HCT116 (cell line): ENCODE measurements around the gene TMEM128. TPM values are rescaled to one million over a fixed set of nuclear protein-coding genes. Genes with fewer than 3 reads are reported as not detected.

Source experiments
- ATAC-seq: fragments of 200-7000 bp; cut with Tn5 transposase; 2 replicates; pipeline ENCODE4 v1.9.1; 2020; ENCODE audit warnings: mild to moderate bottlenecking, moderate library complexity
- BruUV-seq: library from RNA; stranded (reverse); fragments of 400-500 nt; replicated peaks from 2 replicates; lab custom pipeline; 2021; lab: Mats Ljungman, UMichigan
- CTCF ChIA-PET: fragments of 300-600 bp; sonication (Branson Sonifier 250); formaldehyde crosslinking; loops from one replicate; lab custom pipeline; 2021; ENCODE audit warnings: antibody characterized with exemption; lab: Charles Lee
- POLR2A ChIA-PET: fragments of 300-600, 350-600 bp; sonication (Branson Sonifier 250); formaldehyde crosslinking; loops from one replicate; lab custom pipeline; 2021; ENCODE audit warnings: antibody characterized with exemption; lab: Charles Lee
- RAD21 ChIA-PET, 2 experiments: fragments of 300-600 bp; sonication (Branson Sonifier 250); formaldehyde crosslinking; loops; one replicate each; lab custom pipeline; 2023; ENCODE audit warnings: low total read pairs in 2 of 2; ENCODE audit not compliant: uncharacterized antibody in 2 of 2, unreplicated experiment in 2 of 2, low non-redundant PET in 1 of 2; lab: Charles Lee
- DNase-seq: peaks from one replicate; pipeline ENCODE4 v3.0.0-alpha.2; 2010; ENCODE audit warnings: low read depth, low spot score
- H2AFZ ChIP-seq: fragments of 200-600 bp; shearing (Covaris generic), sonication (generic); 2 replicates; pipeline ENCODE4 v1.6.1; 2017; ENCODE audit warnings: low read depth, mixed run types, mixed read lengths, antibody characterized with exemption, low read length; ENCODE audit not compliant: poor library complexity, severe bottlenecking
- H3K27ac ChIP-seq: 2 replicates; pipeline ENCODE4 v1.5.1; 2012; ENCODE audit warnings: low read depth, low read length
- H3K27me3 ChIP-seq: fragments of 200-600 bp; sonication (generic); 2 replicates; pipeline ENCODE4 v1.6.1; 2016; ENCODE audit warnings: mixed run types, low read length, mixed read lengths; ENCODE audit not compliant: insufficient read depth
- H3K36me3 ChIP-seq, 2 experiments: fragments of 200-500 bp in 1 of 2; fragments of 200-600 bp in 1 of 2; sonication (Bioruptor generic) in 1 of 2; sonication (generic) in 1 of 2; 2 replicates each; pipeline versions ENCODE4 v1.5.1 to v1.6.1; 2014 to 2016; ENCODE audit warnings: low read length in 2 of 2, inconsistent platforms in 1 of 2, mixed read lengths in 1 of 2, mixed run types in 1 of 2; ENCODE audit not compliant: insufficient read depth in 2 of 2, control insufficient read depth in 1 of 2
- H3K4me1 ChIP-seq, 2 experiments: fragments of 200-600 bp in 1 of 2; sonication (generic) in 1 of 2; 2 replicates each; pipeline versions ENCODE4 v1.5.1 to v1.6.1; 2012 to 2017; ENCODE audit warnings: low read length in 2 of 2, inconsistent platforms in 1 of 2, mild to moderate bottlenecking in 1 of 2, mixed read lengths in 1 of 2, mixed run types in 1 of 2, moderate library complexity in 1 of 2; ENCODE audit not compliant: insufficient read depth in 2 of 2, control insufficient read depth in 1 of 2
- H3K4me2 ChIP-seq: fragments of 200-600 bp; sonication (generic); 2 replicates; pipeline ENCODE4 v1.6.1; 2017; ENCODE audit warnings: mixed run types, low read length, mixed read lengths
- H3K4me3 ChIP-seq, 2 experiments: fragments of 200-600 bp in 1 of 2; sonication (generic) in 1 of 2; replicated peaks in 1 of 2; 2 replicates each; pipeline ENCODE4 v1.5.1; 2011 to 2016; ENCODE audit warnings: low read length in 2 of 2, control low read depth in 1 of 2, low read depth in 1 of 2, mild to moderate bottlenecking in 1 of 2, mixed read lengths in 1 of 2, mixed run types in 1 of 2
- H3K79me2 ChIP-seq: fragments of 200-600 bp; sonication (generic); 2 replicates; pipeline ENCODE4 v1.6.1; 2017; ENCODE audit warnings: mild to moderate bottlenecking, mixed run types, low read length, moderate library complexity, mixed read lengths; ENCODE audit not compliant: insufficient read depth
- H3K9ac ChIP-seq: fragments of 200-600 bp; sonication (generic); 2 replicates; pipeline ENCODE4 v1.6.1; 2016; ENCODE audit warnings: low read length, mixed read lengths
- H3K9me2 ChIP-seq: fragments of 200-600 bp; sonication (generic), shearing (Covaris generic); 2 replicates; pipeline ENCODE4 v1.6.1; 2017; ENCODE audit warnings: mixed run types, mild to moderate bottlenecking, moderate library complexity; ENCODE audit not compliant: insufficient read depth
- H3K9me3 ChIP-seq, 2 experiments: fragments of 200-500 bp in 1 of 2; fragments of 200-600 bp in 1 of 2; sonication (Bioruptor generic) in 1 of 2; sonication (generic) in 1 of 2; 2 replicates each; pipeline ENCODE4 v1.6.1; 2014 to 2017; ENCODE audit warnings: low read length in 2 of 2, mixed read lengths in 2 of 2, inconsistent platforms in 1 of 2, low read depth in 1 of 2, mild to moderate bottlenecking in 1 of 2, mixed run types in 1 of 2, moderate library complexity in 1 of 2; ENCODE audit not compliant: control insufficient read depth in 1 of 2, insufficient read depth in 1 of 2
- H4K20me1 ChIP-seq: fragments of 200-600 bp; sonication (generic), shearing (Covaris generic); 2 replicates; pipeline ENCODE4 v1.6.1; 2017; ENCODE audit warnings: mixed run types, mild to moderate bottlenecking, moderate library complexity; ENCODE audit not compliant: insufficient read depth
- EGR1 ChIP-seq: IDR thresholded peaks from 2 replicates; pipeline ENCODE4 v1.6.1; 2012; ENCODE audit warnings: low read depth
- ELF1 ChIP-seq: IDR thresholded peaks from 2 replicates; pipeline ENCODE4 v1.6.1; 2012; ENCODE audit warnings: low read depth, borderline replicate concordance
- EZH2 ChIP-seq: fragments of 200-600 bp; sonication (generic); IDR thresholded peaks from 2 replicates; pipeline ENCODE4 v1.6.1; 2017; ENCODE audit warnings: antibody characterized with exemption, mixed run types
- EZH2phosphoT487 ChIP-seq: fragments of 200-600 bp; IDR thresholded peaks from 2 replicates; pipeline ENCODE4 v1.6.1; 2018; ENCODE audit warnings: antibody characterized with exemption, borderline replicate concordance
- JUND ChIP-seq: IDR thresholded peaks from 2 replicates; pipeline ENCODE4 v1.6.1; 2012
- POLR2A ChIP-seq: IDR thresholded peaks from 2 replicates; pipeline ENCODE4 v1.7.0; 2011; ENCODE audit warnings: borderline replicate concordance; ENCODE audit not compliant: insufficient read depth, insufficient read length; ENCODE audit errors: extremely low read depth
- POLR2AphosphoS5 ChIP-seq: IDR thresholded peaks from 2 replicates; pipeline ENCODE4 v1.6.1; 2011; ENCODE audit warnings: mild to moderate bottlenecking, low read depth, low read length, moderate library complexity
- RAD21 ChIP-seq: IDR thresholded peaks from 2 replicates; pipeline ENCODE4 v1.6.1; 2012; ENCODE audit warnings: low read depth, mild to moderate bottlenecking
- REST ChIP-seq: IDR thresholded peaks from 2 replicates; pipeline ENCODE4 v1.6.1; 2012; ENCODE audit warnings: low read depth
- SIN3A ChIP-seq: IDR thresholded peaks from 2 replicates; pipeline ENCODE4 v1.6.1; 2012; ENCODE audit warnings: low read depth
- YY1 ChIP-seq: IDR thresholded peaks from 2 replicates; pipeline ENCODE4 v1.6.1; 2011; ENCODE audit warnings: low read length, low read depth, moderate library complexity, mild to moderate bottlenecking; ENCODE audit not compliant: insufficient replicate concordance; ENCODE audit errors: extremely low read depth
- ZBTB33 ChIP-seq: IDR thresholded peaks from 2 replicates; pipeline ENCODE4 v1.6.1; 2011; ENCODE audit warnings: mild to moderate bottlenecking, low read length, moderate library complexity; ENCODE audit not compliant: insufficient replicate concordance; ENCODE audit errors: extremely low read depth
- ZFX ChIP-seq: fragments of 450-650 bp; IDR thresholded peaks from 2 replicates; pipeline ENCODE4 v1.6.1; 2017
- intact Hi-C: fragments of 100-400 bp; cut with micrococcal nuclease; formaldehyde crosslinking; loops from 2 replicates; pipeline ENCODE4 v1.10.0; 2022
- total RNA-seq: library from RNA; stranded (reverse); gene quantifications from one replicate; pipeline ENCODE4 v1.2.1, GENCODE V29; 2021; ENCODE audit not compliant: unreplicated experiment

TMEM128 gene
- total RNA-seq, 1 experiment from 2014 or later = 19.5 TPM

- TF ChIP-seq RAD21 (no peak), ELF1 (no peak), JUND (no peak), POLR2AphosphoS5 (no peak), SIN3A (no peak), ZBTB33 (no peak), EGR1 (no peak)
- intact Hi-C loops = loop anchor here (10.0 kb wide), 1 partner anchor 1560 kb away; no protein-coding TSS in a partner anchor
- Histone ChIP-seq H3K27me3 (no peaks in the 10 kb centered on the region), H3K27ac (no peak overlapping the region), H3K79me2 (no peaks in the 10 kb centered on the region), H3K36me3 (no peaks in the 10 kb centered on the region), H3K9me2 (no peaks in the 10 kb centered on the region), H3K4me2 (no peak overlapping the region), H3K4me1 (peaks cover 0 to 4% of the 10 kb centered on the region in 2 experiments; a peak in 1 of 4 replicates), H4K20me1 (no peaks in the 10 kb centered on the region), H3K9ac (no peak overlapping the region), H2AFZ (no peak overlapping the region), H3K4me3 (no peak overlapping the region), H3K9me3 (no peaks in the 10 kb centered on the region)
- RAD21 ChIA-PET = no interaction called here
- no TSS peak for BruUV-seq
- CTCF ChIA-PET = no interaction called here
- POLR2A ChIA-PET = no interaction called here
- DNase-seq = no peak
- no peak for ATAC-seq
Measured at GRCh38 chr4:4254666-4255065, 6.6 kb upstream of the TMEM128 start.

- no peak overlapping the region for H3K4me3 ChIP-seq
- H4K20me1 ChIP-seq = no peaks in the 10 kb centered on the region
- no peak overlapping the region for H3K4me2 ChIP-seq
- ATAC-seq (no peak), DNase-seq (no peak)
- H3K36me3 ChIP-seq = no peaks in the 10 kb centered on the region
- no peak overlapping the region for H3K27ac ChIP-seq
- no peaks in the 10 kb centered on the region for H3K79me2 ChIP-seq
- H3K27me3 ChIP-seq = no peaks in the 10 kb centered on the region
- no peak overlapping the region for H2AFZ ChIP-seq
- H3K4me1 ChIP-seq = peaks cover 0 to 7% of the 10 kb centered on the region in 2 experiments; a peak in 3 of 4 replicates
- H3K9ac ChIP-seq = no peak overlapping the region
- no peaks in the 10 kb centered on the region for H3K9me3 ChIP-seq
- no peaks in the 10 kb centered on the region for H3K9me2 ChIP-seq
- ChIA-PET CTCF (no interaction called here), RAD21 (no interaction called here), POLR2A (no interaction called here)
- no TSS peak for BruUV-seq
- intact Hi-C loops = loop anchor here (10.0 kb wide), 1 partner anchor 1561 kb away; no protein-coding TSS in a partner anchor
- TF ChIP-seq SIN3A = no peak
- TF ChIP-seq JUND = no peak
- no peak for TF ChIP-seq EZH2
- no peak for TF ChIP-seq ZFX
- no peak for TF ChIP-seq ZBTB33
- TF ChIP-seq EZH2phosphoT487 = no peak
- no peak for TF ChIP-seq REST
- no peak for TF ChIP-seq POLR2A
- TF ChIP-seq RAD21 = no peak
- no peak for TF ChIP-seq YY1
Measured at GRCh38 chr4:4254199-4254598, 6.2 kb upstream of the TMEM128 start.
